ENCODE data around the gene SSBP3.

DNA sequence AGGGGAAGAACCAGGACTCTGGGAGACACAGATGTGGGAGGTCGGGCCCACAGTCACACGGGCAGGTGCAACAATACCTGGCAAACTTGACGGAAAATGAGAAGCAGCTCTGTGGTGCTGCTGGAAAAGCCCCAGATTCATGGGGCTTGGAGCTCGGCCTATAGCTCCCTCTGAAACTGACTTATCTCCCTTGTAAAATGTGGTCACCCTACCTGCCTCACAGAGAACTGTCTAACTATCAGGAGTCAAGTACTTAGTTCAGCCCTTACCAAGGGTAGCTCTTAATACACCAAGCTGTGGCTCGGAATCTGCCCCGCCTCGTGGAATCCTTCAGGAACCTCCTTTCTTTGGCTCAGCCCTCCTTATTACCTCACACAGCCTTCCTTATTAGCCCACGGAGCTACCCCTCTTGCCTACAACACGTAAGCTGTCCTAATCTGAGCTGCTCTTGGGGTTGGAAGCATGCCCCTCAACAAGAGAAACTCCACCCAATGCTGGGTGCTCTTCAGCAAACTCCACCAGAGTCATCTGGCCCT lies 137.4 kb downstream of the SSBP3 start:
- TF ChIP-seq EZH2 (IDR thresholded peaks at IDR 0.05; ENCODE audit: borderline replicate concordance, low read depth, low read length) (no peak), PATZ1 (CRISPR knock-in tag; IDR thresholded peaks at IDR 0.05; ENCODE audit: borderline replicate concordance) (no peak), RAD21 (CRISPR knock-in tag; conservative IDR thresholded peaks at IDR 0.05 in 1 of 2, IDR thresholded peaks at IDR 0.05 in 1 of 2) (no peak), CTCF (IDR thresholded peaks at IDR 0.05 in 2 of 3, conservative IDR thresholded peaks at IDR 0.05 in 1 of 3; ENCODE audit: insufficient read depth in 2 of 3, low read depth in 1 of 3, low read length in 3 of 3) (no peak), EGR1 (conservative IDR thresholded peaks at IDR 0.05) (no peak), POLR2AphosphoS5 (IDR thresholded peaks at IDR 0.05; ENCODE audit: control insufficient read depth, insufficient read depth, low read depth, low read length) (no peak), SIN3A (IDR thresholded peaks at IDR 0.05; ENCODE audit: borderline replicate concordance in 2 of 2, control insufficient read depth in 1 of 2, low read depth in 2 of 2, low read length in 2 of 2) (no peak), FOSL1 (tag; conservative IDR thresholded peaks at IDR 0.05) (no peak)
- TF ChIP-seq, protein P1, sequence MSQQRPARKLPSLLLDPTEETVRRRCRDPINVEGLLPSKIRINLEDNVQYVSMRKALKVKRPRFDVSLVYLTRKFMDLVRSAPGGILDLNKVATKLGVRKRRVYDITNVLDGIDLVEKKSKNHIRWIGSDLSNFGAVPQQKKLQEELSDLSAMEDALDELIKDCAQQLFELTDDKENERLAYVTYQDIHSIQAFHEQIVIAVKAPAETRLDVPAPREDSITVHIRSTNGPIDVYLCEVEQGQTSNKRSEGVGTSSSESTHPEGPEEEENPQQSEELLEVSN (IDR thresholded peaks at IDR 0.05; ENCODE audit: borderline replicate concordance in 1 of 2, extremely low read depth in 1 of 2, insufficient read depth in 1 of 2, insufficient read length in 1 of 2, low read depth in 1 of 2, low read length in 1 of 2, poor library complexity in 1 of 2, severe bottlenecking in 1 of 2), result no peak
